ENCODE measurements around the gene CH25H. TPM values are rescaled to one million over a fixed set of nuclear protein-coding genes. Genes with fewer than 3 reads are reported as not detected.

Gene CH25H
- total RNA-seq, 1 donor from 2014 or later, result not detected

DNA sequence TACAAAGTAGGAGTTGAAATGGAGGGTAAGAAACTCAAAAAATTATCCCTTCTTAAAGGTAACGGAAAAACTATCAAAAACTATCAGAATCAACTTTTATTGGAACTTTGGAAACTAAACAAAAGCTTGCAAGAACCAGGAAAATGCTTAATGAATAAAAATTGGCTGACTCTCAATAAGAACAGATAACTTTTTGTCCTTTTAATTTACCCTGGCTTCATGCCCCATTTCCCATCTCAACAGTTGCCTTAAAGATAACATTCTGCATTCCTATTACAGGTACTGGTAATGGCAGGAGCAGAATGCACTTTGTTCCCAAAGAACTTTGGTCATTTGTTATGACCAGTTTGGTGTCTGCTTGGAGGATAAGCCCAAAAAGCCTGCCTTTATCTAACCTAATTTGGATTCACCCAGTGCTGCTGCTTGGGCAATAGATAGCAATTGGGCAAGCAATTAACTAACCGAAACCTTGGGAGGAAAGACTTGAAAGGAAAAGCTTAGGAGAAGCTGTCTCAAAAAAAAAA lies 17.8 kb downstream of the CH25H start:
- Mint-ChIP-seq H3K27ac (ENCODE audit: unreplicated experiment) (no peak overlapping the region), H3K4me3 (ENCODE audit: unreplicated experiment) (no peak overlapping the region), H3K36me3 (ENCODE audit: low read depth) (no peaks in the 10 kb centered on the region), H3K27me3 (ENCODE audit: low read depth) (peaks cover 48% of the 10 kb centered on the region), H3K9me3 (ENCODE audit: low read depth) (peaks cover 7% of the 10 kb centered on the region), H3K4me1 (ENCODE audit: low read depth) (no peaks in the 10 kb centered on the region)
- no peak for DNase-seq (ENCODE audit: low spot score)
- TF ChIP-seq, protein P1, sequence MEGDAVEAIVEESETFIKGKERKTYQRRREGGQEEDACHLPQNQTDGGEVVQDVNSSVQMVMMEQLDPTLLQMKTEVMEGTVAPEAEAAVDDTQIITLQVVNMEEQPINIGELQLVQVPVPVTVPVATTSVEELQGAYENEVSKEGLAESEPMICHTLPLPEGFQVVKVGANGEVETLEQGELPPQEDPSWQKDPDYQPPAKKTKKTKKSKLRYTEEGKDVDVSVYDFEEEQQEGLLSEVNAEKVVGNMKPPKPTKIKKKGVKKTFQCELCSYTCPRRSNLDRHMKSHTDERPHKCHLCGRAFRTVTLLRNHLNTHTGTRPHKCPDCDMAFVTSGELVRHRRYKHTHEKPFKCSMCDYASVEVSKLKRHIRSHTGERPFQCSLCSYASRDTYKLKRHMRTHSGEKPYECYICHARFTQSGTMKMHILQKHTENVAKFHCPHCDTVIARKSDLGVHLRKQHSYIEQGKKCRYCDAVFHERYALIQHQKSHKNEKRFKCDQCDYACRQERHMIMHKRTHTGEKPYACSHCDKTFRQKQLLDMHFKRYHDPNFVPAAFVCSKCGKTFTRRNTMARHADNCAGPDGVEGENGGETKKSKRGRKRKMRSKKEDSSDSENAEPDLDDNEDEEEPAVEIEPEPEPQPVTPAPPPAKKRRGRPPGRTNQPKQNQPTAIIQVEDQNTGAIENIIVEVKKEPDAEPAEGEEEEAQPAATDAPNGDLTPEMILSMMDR (IDR thresholded peaks at IDR 0.05), result no peak

DNA sequence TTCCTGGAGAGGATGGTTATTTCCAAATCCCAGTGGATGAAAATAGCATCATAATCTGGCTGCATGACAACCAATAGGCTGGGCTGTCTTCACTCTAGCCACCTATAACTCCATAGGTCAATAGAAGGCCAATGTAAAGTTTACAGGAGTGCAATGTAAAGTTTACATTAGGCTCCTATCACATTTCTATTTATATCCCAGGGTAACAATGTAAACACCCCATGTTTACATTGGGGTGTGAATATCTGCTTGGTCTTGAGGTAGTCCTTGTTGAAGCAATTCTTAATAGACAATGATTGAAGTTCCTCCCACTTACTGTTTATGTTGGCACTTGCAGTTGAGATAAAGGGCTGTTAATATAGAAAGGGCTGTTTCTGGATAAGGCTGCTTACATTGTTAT lies 21.5 kb downstream of the CH25H start:
- H3K4me3 Mint-ChIP-seq (ENCODE audit: unreplicated experiment), result no peak overlapping the region
- H3K27ac Mint-ChIP-seq (ENCODE audit: unreplicated experiment), result no peak overlapping the region
- H3K36me3 Mint-ChIP-seq (ENCODE audit: low read depth), result no peaks in the 10 kb centered on the region
- peaks cover 7% of the 10 kb centered on the region for H3K9me3 Mint-ChIP-seq (ENCODE audit: low read depth)
- DNase-seq (ENCODE audit: low spot score), result no peak
- TF ChIP-seq, protein P1 (IDR thresholded peaks at IDR 0.05), result no peak
- no peaks in the 10 kb centered on the region for H3K4me1 Mint-ChIP-seq (ENCODE audit: low read depth)
- peaks cover 30% of the 10 kb centered on the region for H3K27me3 Mint-ChIP-seq (ENCODE audit: low read depth)

DNA sequence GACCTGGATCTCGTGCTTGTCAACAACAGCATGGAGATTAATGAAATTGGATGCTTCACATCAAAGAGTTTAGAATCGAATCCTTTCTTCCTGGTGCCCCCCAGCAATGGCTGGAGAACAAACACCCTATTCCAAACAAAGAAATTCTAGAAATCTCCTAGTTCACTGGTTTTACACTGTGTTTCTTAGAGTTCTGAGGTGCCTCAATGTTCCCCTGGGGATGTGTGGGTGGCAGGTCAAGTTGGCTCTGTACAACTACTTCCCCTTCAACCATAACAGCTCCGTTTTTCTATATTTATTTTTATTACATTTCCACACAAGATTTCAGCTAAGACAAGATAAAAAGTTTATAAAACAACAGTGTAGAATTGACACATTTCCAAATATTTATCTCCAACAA lies 22.5 kb downstream of the CH25H start:
- no peak overlapping the region for H3K27ac Mint-ChIP-seq (ENCODE audit: unreplicated experiment)
- peaks cover 28% of the 10 kb centered on the region for H3K27me3 Mint-ChIP-seq (ENCODE audit: low read depth)
- no peaks in the 10 kb centered on the region for H3K4me1 Mint-ChIP-seq (ENCODE audit: low read depth)

DNA sequence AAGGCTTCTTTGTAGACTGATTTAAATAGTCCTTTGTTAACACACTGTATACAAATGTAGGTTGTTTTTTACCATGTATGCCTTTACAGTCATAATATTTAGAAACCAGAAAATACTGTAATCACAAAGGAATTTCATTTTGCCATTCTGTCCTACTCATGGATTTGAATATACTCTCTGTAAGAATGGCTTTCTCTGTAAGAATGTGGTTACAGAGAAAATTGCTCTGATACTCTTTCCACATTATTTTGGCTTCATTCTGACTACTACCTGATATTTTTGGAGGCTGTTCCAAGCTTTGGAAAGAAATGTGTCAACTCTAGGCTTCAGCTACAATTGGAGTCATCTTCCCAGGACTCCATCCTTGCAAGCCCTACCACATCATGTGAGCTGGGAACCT lies 23.5 kb downstream of the CH25H start:
- no peak for DNase-seq (ENCODE audit: low spot score)
- TF ChIP-seq, protein P1 (IDR thresholded peaks at IDR 0.05), result no peak
- Mint-ChIP-seq H3K27me3 (ENCODE audit: low read depth) (peaks cover 24% of the 10 kb centered on the region), H3K36me3 (ENCODE audit: low read depth) (no peaks in the 10 kb centered on the region), H3K9me3 (ENCODE audit: low read depth) (peaks cover 5% of the 10 kb centered on the region), H3K4me3 (ENCODE audit: unreplicated experiment) (no peak overlapping the region), H3K27ac (ENCODE audit: unreplicated experiment) (no peak overlapping the region), H3K4me1 (ENCODE audit: low read depth) (no peaks in the 10 kb centered on the region)

More for the DNA sequence above, 22.5 kb downstream of the CH25H start:
- TF ChIP-seq, protein P1 (IDR thresholded peaks at IDR 0.05), result no peak
- no peak overlapping the region for H3K4me3 Mint-ChIP-seq (ENCODE audit: unreplicated experiment)
- no peak for DNase-seq (ENCODE audit: low spot score)
- H3K36me3 Mint-ChIP-seq (ENCODE audit: low read depth), result no peaks in the 10 kb centered on the region
- H3K9me3 Mint-ChIP-seq (ENCODE audit: low read depth), result peaks cover 5% of the 10 kb centered on the region

DNA sequence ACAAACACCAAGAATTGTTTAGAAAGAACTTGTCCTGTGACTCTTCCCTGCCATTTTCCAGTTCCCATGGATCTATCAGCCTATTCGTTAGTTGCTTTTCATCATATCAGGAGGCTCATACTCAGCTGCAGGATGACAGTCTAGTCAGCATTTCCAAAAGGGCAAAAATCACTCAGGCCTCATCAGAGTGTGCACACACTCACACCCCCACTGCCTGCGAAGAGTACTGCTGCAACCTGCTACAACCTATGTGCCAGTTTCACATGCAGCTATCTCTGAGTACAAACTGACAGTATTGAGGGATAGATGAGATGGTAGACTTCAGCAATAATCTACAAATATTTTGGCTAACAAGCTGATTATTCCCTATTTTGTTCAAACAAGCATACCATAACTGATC lies 24.2 kb downstream of the CH25H start:
- Mint-ChIP-seq H3K36me3 (ENCODE audit: low read depth) (no peaks in the 10 kb centered on the region), H3K27ac (ENCODE audit: unreplicated experiment) (no peak overlapping the region), H3K4me3 (ENCODE audit: unreplicated experiment) (no peak overlapping the region), H3K27me3 (ENCODE audit: low read depth) (peaks cover 22% of the 10 kb centered on the region), H3K9me3 (ENCODE audit: low read depth) (peaks cover 5% of the 10 kb centered on the region), H3K4me1 (ENCODE audit: low read depth) (no peaks in the 10 kb centered on the region)
- DNase-seq (ENCODE audit: low spot score), result no peak
- TF ChIP-seq, protein P1 (IDR thresholded peaks at IDR 0.05), result no peak
